SK-N-SH treated with all-trans-retinoic acid at 6 μM for 48 hours (cell line): ENCODE measurements around the gene TRRAP.

Source experiments
- ATAC-seq: fragments of 200-7000 bp; cut with Tn5 transposase; 3 replicates; pipeline ENCODE4 v1.9.1; 2020; ENCODE audit warnings: mild to moderate bottlenecking, moderate library complexity
- ARNTL ChIP-seq: fragments of 450-650 bp; formaldehyde crosslinking; IDR thresholded peaks from 2 replicates; pipeline ENCODE4 v1.5.0; 2020; ENCODE audit warnings: low read depth, mild to moderate bottlenecking, moderate library complexity, borderline replicate concordance
- BACH2 ChIP-seq: fragments of 250-450 bp; sonication (Bioruptor Pico); IDR thresholded peaks from 2 replicates; pipeline ENCODE4 v1.9.0; 2021; ENCODE audit warnings: mild to moderate bottlenecking, borderline replicate concordance
- CREB5 ChIP-seq: fragments of 250-450 bp; sonication (Bioruptor Pico); IDR thresholded peaks from 2 replicates; pipeline ENCODE4 v1.5.1; 2020; ENCODE audit warnings: low read depth, mild to moderate bottlenecking, moderate library complexity
- CSDC2 ChIP-seq: fragments of 250-450 bp; sonication (Bioruptor Pico); IDR thresholded peaks from 2 replicates; pipeline ENCODE4 v1.5.0; 2020; ENCODE audit warnings: mild to moderate bottlenecking, moderate library complexity
- CSRNP3 ChIP-seq: fragments of 250-450 bp; sonication (Bioruptor Pico); IDR thresholded peaks from 2 replicates; pipeline ENCODE4 v1.5.1; 2021; ENCODE audit warnings: mild to moderate bottlenecking, moderate library complexity
- ESRRG ChIP-seq: fragments of 250-450 bp; sonication (Bioruptor Pico); IDR thresholded peaks from 2 replicates; pipeline ENCODE4 v1.6.1; 2021; ENCODE audit warnings: mild to moderate bottlenecking
- GLIS3 ChIP-seq: fragments of 250-450 bp; sonication (Bioruptor Pico); IDR thresholded peaks from 2 replicates; pipeline ENCODE4 v1.5.0; 2020; ENCODE audit warnings: mild to moderate bottlenecking, moderate library complexity
- ISL1 ChIP-seq: fragments of 250-450 bp; sonication (Bioruptor Pico); IDR thresholded peaks from 2 replicates; pipeline ENCODE4 v2.1.2; 2022; ENCODE audit warnings: mild to moderate bottlenecking, moderate library complexity
- OSR1 ChIP-seq: fragments of 250-450 bp; sonication (Bioruptor Pico); IDR thresholded peaks from 2 replicates; pipeline ENCODE4 v1.8.0; 2022; ENCODE audit warnings: moderate library complexity, mild to moderate bottlenecking, inconsistent platforms
- POU6F1 ChIP-seq: fragments of 250-450 bp; sonication (Bioruptor Pico); IDR thresholded peaks from 2 replicates; pipeline ENCODE4 v1.8.0; 2021; ENCODE audit warnings: low read depth, mild to moderate bottlenecking, moderate library complexity, borderline replicate concordance
- PPARA ChIP-seq: fragments of 250-450 bp; sonication (Bioruptor Pico); IDR thresholded peaks from 2 replicates; pipeline ENCODE4 v1.5.0; 2020; ENCODE audit warnings: mild to moderate bottlenecking, borderline replicate concordance
- RARB ChIP-seq: fragments of 250-450 bp; sonication (Bioruptor Pico); IDR thresholded peaks from 2 replicates; pipeline ENCODE4 v1.8.0; 2021; ENCODE audit warnings: mild to moderate bottlenecking, moderate library complexity
- SNAI2 ChIP-seq: fragments of 250-450 bp; sonication (Bioruptor Pico); IDR thresholded peaks from 2 replicates; pipeline ENCODE4 v1.5.0; 2020; ENCODE audit warnings: mild to moderate bottlenecking, moderate library complexity
- TCF4 ChIP-seq: fragments of 250-450 bp; sonication (Bioruptor Pico); IDR thresholded peaks from 2 replicates; pipeline ENCODE4 v1.8.0; 2021; ENCODE audit warnings: mild to moderate bottlenecking, moderate library complexity, borderline replicate concordance
- TOX ChIP-seq: fragments of 250-450 bp; sonication (Bioruptor Pico); IDR thresholded peaks from 2 replicates; pipeline ENCODE4 v1.8.0; 2021; ENCODE audit warnings: mild to moderate bottlenecking, moderate library complexity, borderline replicate concordance
- ZC3H10 ChIP-seq: fragments of 250-450 bp; sonication (Bioruptor Pico); IDR thresholded peaks from 2 replicates; pipeline ENCODE4 v1.5.1; 2021; ENCODE audit warnings: mild to moderate bottlenecking, moderate library complexity
- ZFP3 ChIP-seq: fragments of 250-450 bp; sonication (Bioruptor Pico); IDR thresholded peaks from 2 replicates; pipeline ENCODE4 v1.5.0; 2020; ENCODE audit warnings: mild to moderate bottlenecking, moderate library complexity
- ZFP30 ChIP-seq: fragments of 450-650 bp; formaldehyde crosslinking; IDR thresholded peaks from 2 replicates; pipeline ENCODE4 v1.5.0; 2022; ENCODE audit warnings: mild to moderate bottlenecking, moderate library complexity
- ZNF565 ChIP-seq: fragments of 450-650 bp; formaldehyde crosslinking; conservative IDR thresholded peaks from 2 replicates; pipeline ENCODE4 v1.5.0; 2020; ENCODE audit warnings: low read depth, mild to moderate bottlenecking, moderate library complexity
- ZNF70 ChIP-seq: fragments of 450-650 bp; formaldehyde crosslinking; IDR thresholded peaks from 2 replicates; pipeline ENCODE4 v1.5.0; 2020; ENCODE audit warnings: mild to moderate bottlenecking, moderate library complexity
- ZNF8 ChIP-seq: fragments of 450-650 bp; formaldehyde crosslinking; IDR thresholded peaks from 2 replicates; pipeline ENCODE4 v1.5.0; 2020; ENCODE audit warnings: mild to moderate bottlenecking, moderate library complexity

TRRAP gene

GRCh38 chr7:99028261-99028973 is 150.1 kb downstream of the TRRAP start:
- TF ChIP-seq GLIS3: no peak
- TF ChIP-seq ZNF565 (CRISPR knock-in tag): no peak
- no peak for TF ChIP-seq ZFP3
- no peak for TF ChIP-seq ARNTL (CRISPR knock-in tag)
- TF ChIP-seq RARB: no peak
- no peak for TF ChIP-seq ZNF8 (CRISPR knock-in tag)
- no peak for TF ChIP-seq ZC3H10 (CRISPR knock-in tag)
- TF ChIP-seq, all 23 proteins: peak for 0
- ATAC-seq: no peak

- no peak for ATAC-seq
- TF ChIP-seq RARB (no peak), CSRNP3 (CRISPR knock-in tag) (no peak), BACH2 (CRISPR knock-in tag) (no peak), ISL1 (CRISPR knock-in tag) (no peak), ARNTL (CRISPR knock-in tag) (no peak), ZC3H10 (CRISPR knock-in tag) (no peak), CSDC2 (CRISPR knock-in tag) (no peak), ESRRG (no peak), ZNF565 (CRISPR knock-in tag) (no peak), CREB5 (CRISPR knock-in tag) (no peak), ZFP3 (no peak), ZNF70 (CRISPR knock-in tag) (no peak), SNAI2 (no peak), OSR1 (CRISPR knock-in tag) (no peak), TOX (no peak), PPARA (CRISPR knock-in tag) (no peak), POU6F1 (CRISPR knock-in tag) (no peak), TCF4 (no peak), GLIS3 (no peak)
- TF ChIP-seq, all 23 proteins: peak for 0
These were observed 151.4 kb downstream of the TRRAP start for GRCh38 chr7:99029466-99030435.

- no peak for ATAC-seq
- no peak for TF ChIP-seq ZFP30
- TF ChIP-seq CSRNP3 (CRISPR knock-in tag): no peak
These were observed 152.1 kb downstream of the TRRAP start for GRCh38 chr7:99030457-99030856.

GRCh38 chr7:99030951-99031350 is 152.6 kb downstream of the TRRAP start:
- TF ChIP-seq TOX: no peak
- no peak for TF ChIP-seq GLIS3

More at GRCh38 chr7:99030951-99031350, 152.6 kb downstream of the TRRAP start:
- ATAC-seq: no peak
